Measurements from ENCODE around the gene POLR1H. TPM values are rescaled to one million over a fixed set of nuclear protein-coding genes. Genes with fewer than 3 reads are reported as not detected.

Gene POLR1H
- total RNA-seq, 1 donor: 21.4 TPM

- Histone ChIP-seq H3K4me1 (ENCODE audit: insufficient read depth, low read length) (peaks cover 21% of the 10 kb centered on the region), H3K4me3 (ENCODE audit: insufficient read depth, low read length) (no peak overlapping the region), H3K27ac (ENCODE audit: low read depth, low read length) (no peak overlapping the region), H4K20me1 (ENCODE audit: insufficient read depth, low read length) (no peaks in the 10 kb centered on the region), H3K36me3 (ENCODE audit: insufficient read depth, low read length) (no peaks in the 10 kb centered on the region), H3K9me3 (ENCODE audit: low read depth, low read length) (no peaks in the 10 kb centered on the region), H3K4me2 (ENCODE audit: insufficient read depth, low read length) (no peak overlapping the region), H2AFZ (ENCODE audit: low read length) (no peak overlapping the region), H3K79me2 (ENCODE audit: insufficient read depth, low read length) (no peaks in the 10 kb centered on the region), H3K27me3 (ENCODE audit: insufficient read depth, low read length) (peaks cover 26% of the 10 kb centered on the region)
- no peak for TF ChIP-seq CTCF (IDR thresholded peaks at IDR 0.05; ENCODE audit: extremely low read depth, low read depth, low read length)
- DNase-seq (ENCODE audit: insufficient read length, low spot score, missing footprints): no peak
These were observed 33.0 kb downstream of the POLR1H start for GRCh38 chr6:30093951-30094661.

GRCh38 chr6:30096829-30097228 is 35.8 kb downstream of the POLR1H start:
- H3K27ac ChIP-seq (ENCODE audit: low read depth, low read length): no peak overlapping the region
- H3K4me3 ChIP-seq (ENCODE audit: insufficient read depth, low read length): no peak overlapping the region
- H3K79me2 ChIP-seq (ENCODE audit: insufficient read depth, low read length): no peaks in the 10 kb centered on the region
- H3K27me3 ChIP-seq (ENCODE audit: insufficient read depth, low read length): peaks cover 47% of the 10 kb centered on the region
- TF ChIP-seq CTCF (IDR thresholded peaks at IDR 0.05; ENCODE audit: extremely low read depth, low read depth, low read length): no peak
- H4K20me1 ChIP-seq (ENCODE audit: insufficient read depth, low read length): no peaks in the 10 kb centered on the region
- H2AFZ ChIP-seq (ENCODE audit: low read length): no peak overlapping the region
- no peaks in the 10 kb centered on the region for H3K36me3 ChIP-seq (ENCODE audit: insufficient read depth, low read length)
- H3K9me3 ChIP-seq (ENCODE audit: low read depth, low read length): no peaks in the 10 kb centered on the region
- H3K4me2 ChIP-seq (ENCODE audit: insufficient read depth, low read length): no peak overlapping the region
- peaks cover 25% of the 10 kb centered on the region for H3K4me1 ChIP-seq (ENCODE audit: insufficient read depth, low read length)
- no peak for DNase-seq (ENCODE audit: insufficient read length, low spot score, missing footprints)

GRCh38 chr6:30097902-30098768 is 37.1 kb downstream of the POLR1H start:
- TF ChIP-seq CTCF (IDR thresholded peaks at IDR 0.05; ENCODE audit: extremely low read depth, low read depth, low read length): no peak
- no peak overlapping the region for H3K4me2 ChIP-seq (ENCODE audit: insufficient read depth, low read length)
- H3K36me3 ChIP-seq (ENCODE audit: insufficient read depth, low read length): no peaks in the 10 kb centered on the region
- DNase-seq (ENCODE audit: insufficient read length, low spot score, missing footprints): no peak
- no peaks in the 10 kb centered on the region for H3K79me2 ChIP-seq (ENCODE audit: insufficient read depth, low read length)
- H4K20me1 ChIP-seq (ENCODE audit: insufficient read depth, low read length): no peaks in the 10 kb centered on the region
- H3K4me3 ChIP-seq (ENCODE audit: insufficient read depth, low read length): no peak overlapping the region
- peaks cover 47% of the 10 kb centered on the region for H3K27me3 ChIP-seq (ENCODE audit: insufficient read depth, low read length)
- H3K27ac ChIP-seq (ENCODE audit: low read depth, low read length): no peak overlapping the region
- no peaks in the 10 kb centered on the region for H3K9me3 ChIP-seq (ENCODE audit: low read depth, low read length)
- peaks cover 28% of the 10 kb centered on the region for H3K4me1 ChIP-seq (ENCODE audit: insufficient read depth, low read length)
- H2AFZ ChIP-seq (ENCODE audit: low read length): no peak overlapping the region

- Histone ChIP-seq H3K9me3 (ENCODE audit: low read depth, low read length) (no peaks in the 10 kb centered on the region), H3K27ac (ENCODE audit: low read depth, low read length) (no peak overlapping the region), H3K79me2 (ENCODE audit: insufficient read depth, low read length) (no peaks in the 10 kb centered on the region), H3K4me3 (ENCODE audit: insufficient read depth, low read length) (no peak overlapping the region), H2AFZ (ENCODE audit: low read length) (no peak overlapping the region), H3K36me3 (ENCODE audit: insufficient read depth, low read length) (no peaks in the 10 kb centered on the region), H4K20me1 (ENCODE audit: insufficient read depth, low read length) (no peaks in the 10 kb centered on the region), H3K4me2 (ENCODE audit: insufficient read depth, low read length) (no peak overlapping the region), H3K27me3 (ENCODE audit: insufficient read depth, low read length) (peaks cover 43% of the 10 kb centered on the region), H3K4me1 (ENCODE audit: insufficient read depth, low read length) (peaks cover 32% of the 10 kb centered on the region)
- no peak for DNase-seq (ENCODE audit: insufficient read length, low spot score, missing footprints)
- TF ChIP-seq CTCF (IDR thresholded peaks at IDR 0.05; ENCODE audit: extremely low read depth, low read depth, low read length): no peak
These were observed 39.1 kb downstream of the POLR1H start for GRCh38 chr6:30100154-30100553.

Data from osteoblast (primary cell).